ENCODE data around the gene FAM174C.

Gene FAM174C

GRCh38 chr19:1259206-1259875, 16.0 kb upstream of the FAM174C start (continued):
- TF ChIP-seq ZNF221 (tag by site-specific recombination; IDR thresholded peaks at IDR 0.05; ENCODE audit: borderline replicate concordance) (no peak), GFI1B (tag by site-specific recombination; IDR thresholded peaks at IDR 0.05) (no peak), FEZF1 (tag by site-specific recombination; IDR thresholded peaks at IDR 0.05) (no peak), ZNF239 (tag by site-specific recombination; IDR thresholded peaks at IDR 0.05) (no peak), ZNF157 (tag by site-specific recombination; IDR thresholded peaks at IDR 0.05) (no peak), ZNF837 (tag by site-specific recombination; IDR thresholded peaks at IDR 0.05) (no peak), ZNF433 (tag by site-specific recombination; IDR thresholded peaks at IDR 0.05; ENCODE audit: low read depth) (no peak), MZF1 (tag by site-specific recombination; IDR thresholded peaks at IDR 0.05; ENCODE audit: borderline replicate concordance) (no peak), ZNF416 (tag by site-specific recombination; IDR thresholded peaks at IDR 0.05) (no peak), ZBTB21 (tag by site-specific recombination; IDR thresholded peaks at IDR 0.05) (no peak), ZNF76 (tag by site-specific recombination; IDR thresholded peaks at IDR 0.05; ENCODE audit: borderline replicate concordance, low read depth) (peak; percentile 50; the same call in 1 of the 2 replicates), ZBTB6 (tag by site-specific recombination; IDR thresholded peaks at IDR 0.05) (no peak), ZSCAN30 (tag by site-specific recombination; IDR thresholded peaks at IDR 0.05) (0 out of 2 replicates have a peak, but pooled peaks have one; percentile 46), ZNF19 (tag by site-specific recombination; IDR thresholded peaks at IDR 0.05; ENCODE audit: low read depth) (no peak), ZNF202 (tag by site-specific recombination; IDR thresholded peaks at IDR 0.05; ENCODE audit: borderline replicate concordance) (no peak), ZNF561 (tag by site-specific recombination; IDR thresholded peaks at IDR 0.05; ENCODE audit: borderline replicate concordance) (peak; percentile 14; the same call in 1 of the 2 replicates), GLI2 (tag by site-specific recombination; IDR thresholded peaks at IDR 0.05; ENCODE audit: borderline replicate concordance, low read depth) (no peak), SP7 (tag by site-specific recombination; IDR thresholded peaks at IDR 0.05) (peak; percentile 70; the same call in 1 of the 2 replicates), ZNF280C (tag by site-specific recombination; IDR thresholded peaks at IDR 0.05) (no peak)
- TF ChIP-seq, protein P1, sequence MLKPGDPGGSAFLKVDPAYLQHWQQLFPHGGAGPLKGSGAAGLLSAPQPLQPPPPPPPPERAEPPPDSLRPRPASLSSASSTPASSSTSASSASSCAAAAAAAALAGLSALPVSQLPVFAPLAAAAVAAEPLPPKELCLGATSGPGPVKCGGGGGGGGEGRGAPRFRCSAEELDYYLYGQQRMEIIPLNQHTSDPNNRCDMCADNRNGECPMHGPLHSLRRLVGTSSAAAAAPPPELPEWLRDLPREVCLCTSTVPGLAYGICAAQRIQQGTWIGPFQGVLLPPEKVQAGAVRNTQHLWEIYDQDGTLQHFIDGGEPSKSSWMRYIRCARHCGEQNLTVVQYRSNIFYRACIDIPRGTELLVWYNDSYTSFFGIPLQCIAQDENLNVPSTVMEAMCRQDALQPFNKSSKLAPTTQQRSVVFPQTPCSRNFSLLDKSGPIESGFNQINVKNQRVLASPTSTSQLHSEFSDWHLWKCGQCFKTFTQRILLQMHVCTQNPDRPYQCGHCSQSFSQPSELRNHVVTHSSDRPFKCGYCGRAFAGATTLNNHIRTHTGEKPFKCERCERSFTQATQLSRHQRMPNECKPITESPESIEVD (tag by site-specific recombination; IDR thresholded peaks at IDR 0.05), result no peak
- TF ChIP-seq, protein P2, sequence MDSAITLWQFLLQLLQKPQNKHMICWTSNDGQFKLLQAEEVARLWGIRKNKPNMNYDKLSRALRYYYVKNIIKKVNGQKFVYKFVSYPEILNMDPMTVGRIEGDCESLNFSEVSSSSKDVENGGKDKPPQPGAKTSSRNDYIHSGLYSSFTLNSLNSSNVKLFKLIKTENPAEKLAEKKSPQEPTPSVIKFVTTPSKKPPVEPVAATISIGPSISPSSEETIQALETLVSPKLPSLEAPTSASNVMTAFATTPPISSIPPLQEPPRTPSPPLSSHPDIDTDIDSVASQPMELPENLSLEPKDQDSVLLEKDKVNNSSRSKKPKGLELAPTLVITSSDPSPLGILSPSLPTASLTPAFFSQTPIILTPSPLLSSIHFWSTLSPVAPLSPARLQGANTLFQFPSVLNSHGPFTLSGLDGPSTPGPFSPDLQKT (IDR thresholded peaks at IDR 0.05; ENCODE audit: borderline replicate concordance, low read depth, low read length), result no peak
- TF ChIP-seq, protein P3, sequence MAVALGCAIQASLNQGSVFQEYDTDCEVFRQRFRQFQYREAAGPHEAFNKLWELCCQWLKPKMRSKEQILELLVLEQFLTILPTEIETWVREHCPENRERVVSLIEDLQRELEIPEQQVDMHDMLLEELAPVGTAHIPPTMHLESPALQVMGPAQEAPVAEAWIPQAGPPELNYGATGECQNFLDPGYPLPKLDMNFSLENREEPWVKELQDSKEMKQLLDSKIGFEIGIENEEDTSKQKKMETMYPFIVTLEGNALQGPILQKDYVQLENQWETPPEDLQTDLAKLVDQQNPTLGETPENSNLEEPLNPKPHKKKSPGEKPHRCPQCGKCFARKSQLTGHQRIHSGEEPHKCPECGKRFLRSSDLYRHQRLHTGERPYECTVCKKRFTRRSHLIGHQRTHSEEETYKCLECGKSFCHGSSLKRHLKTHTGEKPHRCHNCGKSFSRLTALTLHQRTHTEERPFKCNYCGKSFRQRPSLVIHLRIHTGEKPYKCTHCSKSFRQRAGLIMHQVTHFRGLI (tag by site-specific recombination; IDR thresholded peaks at IDR 0.05), result peak; percentile 26; the same call in 1 of the 2 replicates
- TF ChIP-seq, protein P4, sequence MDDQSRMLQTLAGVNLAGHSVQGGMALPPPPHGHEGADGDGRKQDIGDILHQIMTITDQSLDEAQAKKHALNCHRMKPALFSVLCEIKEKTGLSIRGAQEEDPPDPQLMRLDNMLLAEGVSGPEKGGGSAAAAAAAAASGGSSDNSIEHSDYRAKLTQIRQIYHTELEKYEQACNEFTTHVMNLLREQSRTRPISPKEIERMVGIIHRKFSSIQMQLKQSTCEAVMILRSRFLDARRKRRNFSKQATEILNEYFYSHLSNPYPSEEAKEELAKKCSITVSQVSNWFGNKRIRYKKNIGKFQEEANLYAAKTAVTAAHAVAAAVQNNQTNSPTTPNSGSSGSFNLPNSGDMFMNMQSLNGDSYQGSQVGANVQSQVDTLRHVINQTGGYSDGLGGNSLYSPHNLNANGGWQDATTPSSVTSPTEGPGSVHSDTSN (CRISPR knock-in tag; IDR thresholded peaks at IDR 0.05), result no peak
- TF ChIP-seq, protein P5, sequence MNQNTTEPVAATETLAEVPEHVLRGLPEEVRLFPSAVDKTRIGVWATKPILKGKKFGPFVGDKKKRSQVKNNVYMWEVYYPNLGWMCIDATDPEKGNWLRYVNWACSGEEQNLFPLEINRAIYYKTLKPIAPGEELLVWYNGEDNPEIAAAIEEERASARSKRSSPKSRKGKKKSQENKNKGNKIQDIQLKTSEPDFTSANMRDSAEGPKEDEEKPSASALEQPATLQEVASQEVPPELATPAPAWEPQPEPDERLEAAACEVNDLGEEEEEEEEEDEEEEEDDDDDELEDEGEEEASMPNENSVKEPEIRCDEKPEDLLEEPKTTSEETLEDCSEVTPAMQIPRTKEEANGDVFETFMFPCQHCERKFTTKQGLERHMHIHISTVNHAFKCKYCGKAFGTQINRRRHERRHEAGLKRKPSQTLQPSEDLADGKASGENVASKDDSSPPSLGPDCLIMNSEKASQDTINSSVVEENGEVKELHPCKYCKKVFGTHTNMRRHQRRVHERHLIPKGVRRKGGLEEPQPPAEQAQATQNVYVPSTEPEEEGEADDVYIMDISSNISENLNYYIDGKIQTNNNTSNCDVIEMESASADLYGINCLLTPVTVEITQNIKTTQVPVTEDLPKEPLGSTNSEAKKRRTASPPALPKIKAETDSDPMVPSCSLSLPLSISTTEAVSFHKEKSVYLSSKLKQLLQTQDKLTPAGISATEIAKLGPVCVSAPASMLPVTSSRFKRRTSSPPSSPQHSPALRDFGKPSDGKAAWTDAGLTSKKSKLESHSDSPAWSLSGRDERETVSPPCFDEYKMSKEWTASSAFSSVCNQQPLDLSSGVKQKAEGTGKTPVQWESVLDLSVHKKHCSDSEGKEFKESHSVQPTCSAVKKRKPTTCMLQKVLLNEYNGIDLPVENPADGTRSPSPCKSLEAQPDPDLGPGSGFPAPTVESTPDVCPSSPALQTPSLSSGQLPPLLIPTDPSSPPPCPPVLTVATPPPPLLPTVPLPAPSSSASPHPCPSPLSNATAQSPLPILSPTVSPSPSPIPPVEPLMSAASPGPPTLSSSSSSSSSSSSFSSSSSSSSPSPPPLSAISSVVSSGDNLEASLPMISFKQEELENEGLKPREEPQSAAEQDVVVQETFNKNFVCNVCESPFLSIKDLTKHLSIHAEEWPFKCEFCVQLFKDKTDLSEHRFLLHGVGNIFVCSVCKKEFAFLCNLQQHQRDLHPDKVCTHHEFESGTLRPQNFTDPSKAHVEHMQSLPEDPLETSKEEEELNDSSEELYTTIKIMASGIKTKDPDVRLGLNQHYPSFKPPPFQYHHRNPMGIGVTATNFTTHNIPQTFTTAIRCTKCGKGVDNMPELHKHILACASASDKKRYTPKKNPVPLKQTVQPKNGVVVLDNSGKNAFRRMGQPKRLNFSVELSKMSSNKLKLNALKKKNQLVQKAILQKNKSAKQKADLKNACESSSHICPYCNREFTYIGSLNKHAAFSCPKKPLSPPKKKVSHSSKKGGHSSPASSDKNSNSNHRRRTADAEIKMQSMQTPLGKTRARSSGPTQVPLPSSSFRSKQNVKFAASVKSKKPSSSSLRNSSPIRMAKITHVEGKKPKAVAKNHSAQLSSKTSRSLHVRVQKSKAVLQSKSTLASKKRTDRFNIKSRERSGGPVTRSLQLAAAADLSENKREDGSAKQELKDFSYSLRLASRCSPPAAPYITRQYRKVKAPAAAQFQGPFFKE (tag by site-specific recombination; IDR thresholded peaks at IDR 0.05; ENCODE audit: borderline replicate concordance), result no peak
